Thoracic aorta (tissue), 2 donors: Measurements from ENCODE around the gene GPC1. TPM values are rescaled to one million over a fixed set of nuclear protein-coding genes. Genes with fewer than 3 reads are reported as not detected.

Experiments
- ATAC-seq: fragments of 150-250 bp; one replicate; pipeline ENCODE4 v1.8.0; 2017; ENCODE audit warnings: low read depth; ENCODE audit not compliant: insufficient number of reproducible peaks, low FRiP score
- DNase-seq: peaks from one replicate; pipeline ENCODE4 v3.0.0-alpha.2; 2020; ENCODE audit warnings: low spot score
- H3K27ac ChIP-seq, 2 donors: fragments of 200-600 bp; sonication (generic); 1 replicate in 1 of 2; 2 replicates in 1 of 2; pipeline ENCODE4 v1.5.1; 2016; ENCODE audit warnings: mild to moderate bottlenecking in 2 of 2, moderate library complexity in 2 of 2
- H3K27me3 ChIP-seq: fragments of 200-600 bp; sonication (generic); replicated peaks from 2 replicates; pipeline ENCODE4 v1.6.0; 2016; ENCODE audit warnings: mild to moderate bottlenecking; ENCODE audit not compliant: insufficient read depth
- H3K36me3 ChIP-seq: fragments of 200-600 bp; sonication (generic); one replicate; pipeline ENCODE4 v1.5.1; 2016
- H3K4me1 ChIP-seq, 2 donors: fragments of 200-600 bp; sonication (generic); 1 replicate in 1 of 2; 2 replicates in 1 of 2; pipeline versions ENCODE4 v1.5.1 to v1.6.0; 2016; ENCODE audit warnings: low read depth in 2 of 2, mild to moderate bottlenecking in 1 of 2; ENCODE audit not compliant: control insufficient read depth in 1 of 2
- H3K4me3 ChIP-seq: fragments of 200-600 bp; sonication (generic); 2 replicates; pipeline ENCODE4 v1.5.1; 2016; ENCODE audit warnings: mild to moderate bottlenecking
- H3K9me3 ChIP-seq: fragments of 200-600 bp; sonication (generic); 2 replicates; pipeline ENCODE4 v1.5.1; 2016
- total RNA-seq, 2 donors: library from RNA; depleted of rRNA; stranded (reverse); fragments of >200 nt; gene quantifications; one replicate each; pipeline versions ENCODE4 v1.1.0 to v1.2.3, GENCODE V29; 2016
- TF ChIP-seq, protein P1 (sequence below): fragments of 200-600 bp; sonication (generic); IDR thresholded peaks from one replicate; pipeline ENCODE4 v1.5.1; 2019; ENCODE audit warnings: antibody characterized with exemption

GPC1 gene
- total RNA-seq, 2 donors from 2014 or later, result 94.2 to 162 TPM

DNA sequence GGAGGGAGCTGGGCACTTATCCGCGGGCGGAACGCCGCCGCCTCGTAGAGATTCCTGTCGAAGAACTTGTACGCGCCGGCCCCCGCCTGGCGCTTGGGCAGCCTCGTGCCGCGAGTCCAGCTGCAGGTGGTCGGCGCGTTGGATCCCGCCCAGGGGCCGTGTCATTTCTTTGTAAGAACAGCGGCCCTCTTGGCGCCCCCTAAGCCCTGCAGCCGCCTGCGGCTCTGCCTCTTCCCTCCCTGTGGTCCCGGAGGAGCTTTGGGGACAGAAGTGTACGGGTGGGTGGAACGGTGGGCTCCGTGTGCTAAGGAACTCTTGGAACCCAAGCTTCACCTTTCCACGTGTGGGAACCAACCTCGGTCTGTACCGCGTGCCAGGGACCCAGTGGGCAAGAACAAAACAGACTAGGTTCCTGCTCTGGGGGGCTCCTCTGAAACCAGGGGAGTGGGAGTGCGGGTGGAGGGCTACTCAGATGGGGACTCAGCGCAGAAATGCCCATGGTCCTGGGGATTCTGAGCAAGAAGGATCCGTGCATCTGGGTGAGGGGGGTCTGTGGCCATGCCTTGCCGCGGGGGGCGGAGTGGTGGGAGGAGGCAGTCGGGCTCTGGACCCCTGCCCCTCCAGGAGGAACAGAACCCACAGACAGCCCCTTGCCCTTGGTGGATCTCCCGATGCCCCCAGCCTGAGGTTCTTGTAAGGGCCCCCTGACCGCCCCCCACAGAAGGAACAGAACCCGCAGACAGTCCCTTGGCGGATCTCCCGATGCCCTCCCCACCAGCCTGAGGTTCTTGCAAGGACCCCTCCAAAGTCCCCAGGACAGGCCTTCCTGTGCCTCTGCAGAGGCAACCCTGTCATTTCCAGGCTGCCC, 1.5 kb downstream of the GPC1 start:
- Histone ChIP-seq H3K4me3 (peak overlapping the region; percentile 99), H3K27ac (peak overlapping the region; percentile 88 to 92), H3K36me3 (no peaks in the 10 kb centered on the region), H3K4me1 (peaks cover 22 to 49% of the 10 kb centered on the region in 2 donors), H3K27me3 (no peaks in the 10 kb centered on the region), H3K9me3 (no peaks in the 10 kb centered on the region)
- DNase-seq (no peak), ATAC-seq (no peak)
- TF ChIP-seq, protein P1, sequence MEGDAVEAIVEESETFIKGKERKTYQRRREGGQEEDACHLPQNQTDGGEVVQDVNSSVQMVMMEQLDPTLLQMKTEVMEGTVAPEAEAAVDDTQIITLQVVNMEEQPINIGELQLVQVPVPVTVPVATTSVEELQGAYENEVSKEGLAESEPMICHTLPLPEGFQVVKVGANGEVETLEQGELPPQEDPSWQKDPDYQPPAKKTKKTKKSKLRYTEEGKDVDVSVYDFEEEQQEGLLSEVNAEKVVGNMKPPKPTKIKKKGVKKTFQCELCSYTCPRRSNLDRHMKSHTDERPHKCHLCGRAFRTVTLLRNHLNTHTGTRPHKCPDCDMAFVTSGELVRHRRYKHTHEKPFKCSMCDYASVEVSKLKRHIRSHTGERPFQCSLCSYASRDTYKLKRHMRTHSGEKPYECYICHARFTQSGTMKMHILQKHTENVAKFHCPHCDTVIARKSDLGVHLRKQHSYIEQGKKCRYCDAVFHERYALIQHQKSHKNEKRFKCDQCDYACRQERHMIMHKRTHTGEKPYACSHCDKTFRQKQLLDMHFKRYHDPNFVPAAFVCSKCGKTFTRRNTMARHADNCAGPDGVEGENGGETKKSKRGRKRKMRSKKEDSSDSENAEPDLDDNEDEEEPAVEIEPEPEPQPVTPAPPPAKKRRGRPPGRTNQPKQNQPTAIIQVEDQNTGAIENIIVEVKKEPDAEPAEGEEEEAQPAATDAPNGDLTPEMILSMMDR, result no peak

DNA sequence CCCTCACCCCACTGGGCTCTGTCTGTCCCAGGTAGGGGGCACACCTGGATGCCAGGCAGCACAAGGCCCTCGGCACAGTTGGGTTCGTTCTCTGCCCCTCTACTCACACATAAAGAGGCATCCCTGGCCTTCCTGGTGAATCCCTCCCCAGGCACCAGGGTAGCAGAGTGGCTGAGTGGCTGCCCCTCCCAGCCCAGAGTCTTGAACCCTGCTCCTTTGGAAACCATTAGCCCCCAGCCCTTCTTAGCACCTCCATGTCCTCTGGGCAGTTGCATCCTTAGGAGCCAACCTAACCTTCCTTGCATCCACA, 2.0 kb downstream of the GPC1 start:
- ATAC-seq (no peak), DNase-seq (no peak)
- peaks cover 22 to 49% of the 10 kb centered on the region in 2 donors for H3K4me1 ChIP-seq
- H3K27me3 ChIP-seq, result no peaks in the 10 kb centered on the region
- H3K27ac ChIP-seq, result no peak overlapping the region
- TF ChIP-seq, protein P1, result no peak
- peak overlapping the region; percentile 99 for H3K4me3 ChIP-seq
- H3K9me3 ChIP-seq, result no peaks in the 10 kb centered on the region
- no peaks in the 10 kb centered on the region for H3K36me3 ChIP-seq

DNA sequence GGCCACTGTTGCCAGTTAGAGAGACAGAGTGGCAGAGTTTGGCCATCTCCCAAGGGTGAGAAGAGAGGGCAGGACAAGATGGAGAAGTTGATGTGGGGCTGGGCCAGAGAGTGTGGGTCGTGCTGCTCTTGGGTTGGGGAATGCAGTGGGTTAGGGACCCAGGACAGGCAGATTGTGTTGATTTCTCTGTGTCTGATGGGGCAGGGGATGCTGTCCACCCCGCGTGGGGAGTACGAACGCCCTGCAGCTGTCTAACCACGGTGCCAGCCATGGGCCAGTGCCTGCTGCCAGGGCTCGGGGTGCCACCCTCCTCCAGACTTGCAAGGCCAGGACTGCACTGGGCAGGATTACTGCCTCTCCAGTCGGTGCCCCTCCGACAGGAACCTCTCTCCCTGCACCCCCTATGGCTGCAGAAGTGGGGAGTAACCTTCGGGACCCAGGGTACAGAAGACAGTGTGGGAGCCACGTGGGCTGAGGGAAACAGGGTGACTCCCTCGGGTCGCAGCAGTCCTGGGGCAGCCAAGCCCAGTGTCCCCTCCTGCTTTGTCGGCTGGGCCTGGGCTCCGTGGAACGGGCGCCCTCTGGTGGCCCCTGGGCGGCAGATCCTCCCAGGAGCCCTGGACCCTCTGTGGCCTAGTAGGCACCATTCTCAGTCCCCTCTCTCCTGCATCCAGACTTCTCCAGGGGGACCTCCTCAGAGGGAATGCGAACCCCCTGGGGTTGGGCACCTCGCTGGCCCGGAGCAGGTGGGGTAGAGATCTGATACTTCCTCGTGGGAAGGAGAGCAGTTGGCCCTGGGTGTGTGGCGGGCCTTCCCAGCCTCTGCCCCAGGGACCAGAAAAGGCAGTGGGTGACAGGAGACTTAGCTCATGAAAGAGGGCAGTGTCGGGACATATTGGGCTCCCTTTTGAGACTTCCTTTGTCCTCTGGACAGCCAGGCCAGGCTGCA, 2.7 kb downstream of the GPC1 start:
- Histone ChIP-seq H3K9me3 (no peaks in the 10 kb centered on the region), H3K4me1 (peaks cover 22 to 49% of the 10 kb centered on the region in 2 donors), H3K27me3 (no peaks in the 10 kb centered on the region), H3K4me3 (peak overlapping the region; percentile 99), H3K27ac (no peak overlapping the region), H3K36me3 (no peaks in the 10 kb centered on the region)
- TF ChIP-seq, protein P1, result peak; percentile 94
- DNase-seq (no peak), ATAC-seq (no peak)

- Histone ChIP-seq H3K4me3 (no peak overlapping the region), H3K4me1 (peaks cover 21 to 42% of the 10 kb centered on the region in 2 donors)
These were observed 3.6 kb downstream of the GPC1 start for GRCh38 chr2:240438810-240439697.

More at GRCh38 chr2:240438810-240439697, 3.6 kb downstream of the GPC1 start:
- no peaks in the 10 kb centered on the region for H3K36me3 ChIP-seq
- H3K27ac ChIP-seq, result no peak overlapping the region
- DNase-seq (no peak), ATAC-seq (no peak)
- no peaks in the 10 kb centered on the region for H3K9me3 ChIP-seq
- no peaks in the 10 kb centered on the region for H3K27me3 ChIP-seq
- TF ChIP-seq, protein P1, result no peak
